ENCODE measurements around the gene POTEC. TPM values are rescaled to one million over a fixed set of nuclear protein-coding genes. Genes with fewer than 3 reads are reported as not detected.
"Not testable (repeated sequence)": the region's sequence is repeated elsewhere in the genome, so short reads cannot be mapped to it uniquely, and the experiment has no call there.

POTEC gene
- total RNA-seq, 1 donor from 2014 or later, result not detected

DNA sequence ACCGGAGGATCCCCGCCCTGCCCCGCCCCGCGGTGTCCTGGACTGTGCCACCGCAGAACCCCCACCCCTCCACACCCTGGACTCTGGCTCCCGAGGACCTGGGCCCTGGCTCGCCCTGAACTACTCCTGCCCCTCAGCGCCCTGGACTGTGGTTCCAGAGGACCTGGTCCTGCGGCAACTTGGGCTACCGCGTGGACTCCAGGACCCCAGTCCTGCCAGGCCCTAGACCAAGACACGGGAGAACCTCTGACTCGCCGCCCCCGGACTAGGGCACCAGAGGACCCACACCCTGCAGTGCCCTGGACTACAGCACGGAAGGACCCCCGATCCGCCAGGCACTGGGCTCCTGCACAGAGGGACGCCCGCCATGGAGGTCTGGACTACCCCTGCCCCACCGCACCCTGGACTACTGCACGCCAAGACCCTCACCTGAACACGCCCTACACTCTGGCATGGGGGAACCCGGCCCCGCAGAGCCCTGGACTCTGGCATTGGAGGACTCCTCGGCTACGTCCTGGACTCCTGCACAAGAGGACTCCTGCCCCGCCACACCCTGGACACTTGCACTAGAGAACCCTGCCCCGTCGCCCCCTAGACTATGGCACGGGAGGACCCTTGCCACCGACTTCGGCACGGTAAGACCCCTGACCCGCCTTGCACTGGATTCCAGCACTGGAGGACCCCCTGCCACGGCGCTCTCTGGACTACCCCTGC is 69.2 kb downstream of the POTEC start:
- H3K27me3 ChIP-seq; H3K4me1 ChIP-seq; H3K4me3 ChIP-seq; H3K27ac ChIP-seq; H3K36me3 ChIP-seq; DNase-seq (ENCODE audit: low spot score in 2 of 2); H3K9me3 ChIP-seq; intact Hi-C loops (cut with DNase I): not testable (repeated sequence)

DNA sequence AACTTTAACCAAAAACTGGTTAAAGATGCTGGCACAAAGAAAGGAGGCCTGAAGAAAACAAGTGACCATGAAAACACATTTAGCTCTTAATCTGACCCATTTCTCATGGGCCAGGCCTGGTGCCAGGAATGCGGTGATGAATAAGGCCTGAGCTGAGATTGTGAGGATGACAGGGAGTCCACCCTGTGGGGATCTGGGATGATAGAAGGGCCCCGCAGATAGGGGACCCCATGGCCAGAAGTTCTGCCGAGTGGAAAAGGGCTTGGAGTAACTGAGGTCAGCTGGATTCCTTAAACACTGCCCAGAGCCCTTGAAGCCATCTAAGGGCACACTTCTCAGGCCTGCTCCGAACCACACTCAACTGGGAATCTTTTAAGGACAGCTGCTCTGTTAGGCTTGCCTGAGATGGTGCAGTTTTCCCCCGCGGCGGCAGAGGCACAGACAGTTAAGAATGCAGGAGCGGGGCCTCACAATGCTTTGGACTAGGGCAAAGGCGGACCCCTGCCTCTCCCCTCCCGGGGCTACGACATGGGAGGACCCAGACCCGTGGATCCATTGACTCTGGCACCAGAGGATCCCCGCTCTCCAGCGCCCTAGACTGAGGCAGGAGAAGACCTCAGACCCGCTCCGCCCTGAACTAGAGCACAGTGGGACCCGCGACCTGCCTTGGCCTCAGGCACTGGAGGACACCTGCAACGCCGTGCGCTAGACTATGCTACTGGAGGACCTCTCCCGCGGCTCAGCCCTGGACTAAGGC is 70.0 kb downstream of the POTEC start:
- intact Hi-C loops (cut with DNase I), result not testable (repeated sequence)

GRCh38 chr18:14471286-14471685 is 72.1 kb downstream of the POTEC start:
- H3K27me3 ChIP-seq; H3K36me3 ChIP-seq; DNase-seq (ENCODE audit: low spot score in 2 of 2); H3K9me3 ChIP-seq; H3K27ac ChIP-seq; H3K4me3 ChIP-seq; intact Hi-C loops (cut with DNase I); H3K4me1 ChIP-seq: not testable (repeated sequence)

More for the DNA sequence above, 70.0 kb downstream of the POTEC start:
- not testable (repeated sequence) for DNase-seq (ENCODE audit: low spot score in 2 of 2); H3K27ac ChIP-seq; H3K36me3 ChIP-seq; H3K27me3 ChIP-seq; H3K9me3 ChIP-seq; H3K4me1 ChIP-seq; H3K4me3 ChIP-seq

DNA sequence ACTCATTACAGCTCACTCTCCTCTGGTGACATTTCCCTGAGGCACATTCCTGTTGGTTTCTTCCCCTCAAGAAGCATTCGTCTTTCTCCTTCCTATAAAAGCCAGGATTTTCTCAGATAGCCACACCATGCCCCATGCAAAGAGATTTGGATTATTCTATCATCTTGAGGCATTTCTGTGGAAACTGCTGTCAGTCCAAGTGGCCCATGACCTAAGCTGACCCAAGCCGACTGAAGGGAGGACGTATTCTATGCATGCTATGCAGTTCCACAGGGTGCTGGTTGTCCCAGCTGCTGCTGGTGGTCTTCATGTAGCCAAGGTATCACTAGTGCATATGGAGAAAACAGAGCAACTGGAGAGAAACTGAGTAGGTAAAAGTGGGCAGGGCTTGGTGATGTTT is 73.0 kb downstream of the POTEC start:
- H3K4me3 ChIP-seq; DNase-seq (ENCODE audit: low spot score in 2 of 2); intact Hi-C loops (cut with DNase I): not testable (repeated sequence)

DNA sequence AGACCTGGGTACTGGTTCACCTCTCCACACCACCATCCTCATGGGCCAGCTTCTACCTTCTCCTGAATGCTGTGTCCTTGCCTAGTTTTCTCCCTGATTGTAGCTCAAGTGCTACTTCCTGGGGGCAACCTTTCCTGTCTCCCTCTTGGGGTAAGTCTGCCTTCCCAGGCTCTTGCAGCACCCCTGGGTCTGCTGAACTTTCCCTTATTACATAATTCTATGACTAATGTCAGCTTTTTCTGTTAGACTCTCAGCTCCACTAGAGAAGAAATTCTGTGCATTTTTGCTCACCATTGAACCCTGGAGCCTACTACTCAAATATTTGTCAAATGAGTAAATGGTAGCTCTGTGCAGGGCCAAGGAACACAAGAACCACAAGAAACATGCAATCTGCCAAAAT is 73.4 kb downstream of the POTEC start:
- DNase-seq (ENCODE audit: low spot score in 2 of 2); H3K9me3 ChIP-seq; H3K27me3 ChIP-seq; H3K4me3 ChIP-seq; H3K36me3 ChIP-seq; H3K4me1 ChIP-seq; intact Hi-C loops (cut with DNase I); H3K27ac ChIP-seq: not testable (repeated sequence)

More for the DNA sequence above, 73.0 kb downstream of the POTEC start:
- not testable (repeated sequence) for H3K4me1 ChIP-seq, H3K27me3 ChIP-seq, H3K36me3 ChIP-seq, H3K9me3 ChIP-seq, H3K27ac ChIP-seq

DNA sequence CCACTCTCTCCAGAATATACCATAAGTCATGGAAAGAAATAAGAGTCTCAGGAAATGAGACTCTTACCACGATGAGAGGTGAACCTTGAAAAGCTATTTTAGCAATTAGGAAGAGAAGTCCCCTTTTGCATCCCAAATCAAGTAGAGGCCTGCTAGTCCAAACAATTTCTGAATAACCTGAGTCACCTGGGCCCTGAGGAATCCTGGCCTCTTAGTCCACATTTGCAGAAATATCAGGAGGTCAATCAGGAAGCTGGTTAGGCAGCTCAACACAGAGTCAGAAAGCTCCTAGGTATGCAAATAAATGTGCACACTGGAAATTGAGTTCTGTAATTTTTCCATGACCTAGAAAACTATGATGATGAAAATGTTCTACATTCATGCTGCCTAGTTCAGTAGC is 77.4 kb downstream of the POTEC start:
- H3K27ac ChIP-seq; DNase-seq (ENCODE audit: low spot score in 2 of 2); intact Hi-C loops (cut with DNase I); H3K36me3 ChIP-seq; H3K4me3 ChIP-seq; H3K27me3 ChIP-seq; H3K9me3 ChIP-seq; H3K4me1 ChIP-seq: not testable (repeated sequence)

Other genes starting within 250 kb of the POTEC start
- not detected for gene ANKRD30B, start 204.6 kb upstream of the POTEC start, total RNA-seq